HG03571 (cell line): ENCODE measurements around the gene DIO3.

Experiments used
- ATAC-seq: cut with Tn5 transposase; IDR thresholded peaks from one replicate; pipeline ENCODE4 v1.9.1; 2021; ENCODE audit not compliant: unreplicated experiment

The DIO3 gene

DNA sequence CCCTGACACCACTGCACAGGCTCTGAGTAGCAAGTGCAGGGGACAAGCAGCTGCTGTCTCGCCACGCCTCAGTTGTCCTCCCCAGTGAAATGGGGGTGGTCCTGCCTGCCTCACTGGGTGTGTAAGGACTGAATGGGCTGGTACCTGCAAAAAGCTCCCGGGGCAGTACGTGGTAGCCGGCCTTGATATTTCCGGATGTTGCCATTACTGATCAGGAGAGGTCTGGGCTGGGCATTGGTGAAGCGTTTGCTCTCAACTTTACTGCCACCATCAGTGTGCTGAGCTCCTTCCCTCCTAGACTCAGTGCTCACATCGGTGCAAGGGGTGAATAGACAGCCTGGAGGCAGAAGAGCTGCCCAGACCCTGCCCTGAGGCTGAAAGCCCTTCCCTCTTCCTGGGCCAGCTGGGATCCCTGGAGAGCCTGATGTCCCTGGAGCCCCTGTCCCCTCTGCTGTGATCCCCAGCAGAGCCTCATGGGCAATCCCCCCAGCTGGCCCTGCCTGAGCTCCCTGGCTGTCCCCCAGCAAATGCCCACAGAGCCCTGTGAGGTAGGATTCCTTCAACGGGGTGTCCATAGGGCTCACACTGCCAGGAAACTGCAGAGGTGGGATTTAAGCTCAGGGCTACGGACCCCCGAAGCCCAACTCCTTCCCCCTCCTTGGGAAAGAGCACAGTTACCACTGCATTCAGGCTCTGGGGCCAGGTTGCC lies 18.2 kb downstream of the DIO3 start:
- no peak for ATAC-seq

DNA sequence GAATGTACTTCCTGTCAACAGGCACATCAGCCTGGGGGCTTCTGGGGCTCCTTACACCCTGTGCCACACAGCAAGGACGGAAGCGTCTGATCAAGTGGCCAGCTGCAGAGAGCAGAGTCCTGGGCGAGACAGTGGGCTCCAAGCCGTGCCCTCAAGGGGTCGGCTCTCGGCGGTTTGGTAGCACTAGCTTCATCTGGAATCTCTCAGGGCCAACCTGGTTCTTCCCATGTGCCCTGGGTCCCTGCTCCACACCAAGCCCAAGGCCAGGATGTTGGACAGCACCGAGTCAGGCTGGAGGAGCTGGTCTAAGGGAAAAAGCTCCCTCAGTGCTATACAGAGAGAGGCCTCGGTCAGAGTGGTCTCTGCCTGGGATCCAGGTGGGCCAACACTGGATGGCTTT lies 20.5 kb downstream of the DIO3 start:
- no peak for ATAC-seq

DNA sequence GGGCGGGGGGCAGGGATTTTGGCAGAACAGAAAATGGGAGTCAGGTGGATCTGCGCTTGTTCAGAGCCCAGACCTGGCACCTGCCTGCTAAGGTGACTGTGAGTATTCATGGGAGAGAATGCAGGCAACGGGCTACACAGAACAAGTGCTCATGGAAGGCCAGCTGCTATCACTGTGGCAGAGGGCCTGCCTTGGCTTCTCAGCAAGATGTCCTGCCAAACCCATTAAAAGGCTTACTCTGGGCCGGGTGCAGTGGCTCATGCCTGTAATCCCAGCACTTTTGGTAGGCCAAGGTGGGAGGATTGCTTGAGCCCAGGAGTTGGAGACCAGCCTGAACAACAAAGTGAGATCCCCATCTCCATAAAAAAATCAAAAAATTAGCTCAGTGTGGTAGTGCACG lies 21.0 kb downstream of the DIO3 start:
- no peak for ATAC-seq

DNA sequence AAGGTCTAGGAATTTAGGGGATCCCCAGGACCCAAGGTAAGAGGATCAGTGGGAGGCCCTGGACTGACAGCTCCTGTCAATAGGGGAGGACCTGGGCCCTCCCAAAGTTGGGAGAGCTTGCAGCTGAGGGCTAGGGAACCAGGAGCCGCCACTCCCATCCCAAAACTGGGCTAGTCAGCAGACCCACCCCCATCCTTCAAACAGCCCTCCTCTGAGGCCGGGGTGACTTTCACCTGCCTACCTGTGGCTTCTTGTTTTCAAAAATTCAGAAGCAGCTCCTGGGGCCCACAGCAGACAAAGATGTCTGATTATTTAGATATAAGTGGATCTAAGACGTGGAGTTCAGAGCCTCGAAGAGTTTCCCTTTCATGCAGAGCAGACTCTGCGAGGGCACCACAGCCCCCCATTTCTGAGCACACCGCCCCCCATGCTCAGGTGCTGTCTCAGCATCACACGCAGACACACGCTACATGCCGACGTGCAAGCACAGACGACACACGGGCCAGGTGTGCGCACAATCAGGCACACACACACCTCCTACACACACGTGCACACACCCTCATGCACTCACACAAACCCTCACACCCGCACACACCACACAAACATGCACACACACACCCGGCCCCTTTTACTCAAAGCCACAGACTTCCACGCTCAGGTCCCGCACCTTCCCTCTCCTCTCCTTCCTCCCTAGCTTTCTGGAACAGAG lies 21.9 kb downstream of the DIO3 start:
- no peak for ATAC-seq

DNA sequence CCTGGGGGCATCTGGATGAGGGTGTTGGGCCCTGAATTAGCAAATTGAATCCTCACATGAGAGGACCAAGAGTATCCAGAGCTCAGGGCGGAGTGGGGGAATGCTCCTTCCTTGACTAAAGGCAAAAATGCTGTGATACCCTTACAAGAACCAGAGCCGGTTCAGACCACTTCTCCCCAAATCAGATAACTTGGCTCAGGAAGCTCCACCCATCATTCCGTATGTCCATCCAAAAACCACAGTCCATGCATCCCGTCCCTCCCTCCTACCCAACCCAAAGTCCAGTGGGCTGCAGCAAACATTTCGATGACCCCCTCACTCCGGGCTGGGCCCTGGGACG lies 22.4 kb downstream of the DIO3 start:
- ATAC-seq, result no peak

DNA sequence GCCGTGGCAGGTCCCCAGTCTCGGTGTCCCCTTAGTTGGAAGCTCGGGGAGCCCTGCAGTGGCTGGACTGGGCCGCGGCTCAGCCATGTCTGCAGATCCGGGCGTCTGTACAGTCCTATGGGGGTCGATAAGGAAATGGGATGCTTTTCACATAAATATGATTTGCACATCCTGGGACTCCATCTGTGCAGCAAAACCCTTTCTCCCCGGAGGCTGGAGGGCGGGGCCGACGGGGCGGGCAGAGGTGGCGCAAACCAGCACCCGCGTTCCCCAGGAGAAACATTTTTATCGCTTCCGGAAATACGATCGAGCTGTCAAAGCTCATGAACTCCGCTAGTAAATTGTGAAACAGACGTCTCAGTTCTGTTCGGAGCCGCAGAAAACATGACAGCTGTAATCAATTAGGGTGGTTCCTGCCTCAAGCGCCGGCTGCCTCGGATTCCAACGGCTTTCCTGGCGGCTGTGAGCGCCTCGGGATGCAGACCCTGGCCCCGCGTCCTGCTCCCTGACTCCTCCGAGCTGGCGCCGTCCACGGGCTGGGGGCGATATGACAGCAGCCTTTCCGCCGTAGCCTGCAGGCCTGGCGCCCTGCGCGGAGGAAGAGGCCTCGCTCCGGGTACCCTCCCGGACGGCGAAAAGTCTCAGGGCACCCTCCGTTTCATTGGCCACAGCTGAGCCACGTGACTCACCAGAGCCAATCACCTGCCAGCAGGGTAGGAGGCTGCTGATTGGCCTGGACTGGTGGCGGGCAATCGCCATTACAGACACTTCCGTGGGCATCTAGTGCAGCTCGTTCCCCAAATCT lies 23.0 kb downstream of the DIO3 start:
- no peak for ATAC-seq

DNA sequence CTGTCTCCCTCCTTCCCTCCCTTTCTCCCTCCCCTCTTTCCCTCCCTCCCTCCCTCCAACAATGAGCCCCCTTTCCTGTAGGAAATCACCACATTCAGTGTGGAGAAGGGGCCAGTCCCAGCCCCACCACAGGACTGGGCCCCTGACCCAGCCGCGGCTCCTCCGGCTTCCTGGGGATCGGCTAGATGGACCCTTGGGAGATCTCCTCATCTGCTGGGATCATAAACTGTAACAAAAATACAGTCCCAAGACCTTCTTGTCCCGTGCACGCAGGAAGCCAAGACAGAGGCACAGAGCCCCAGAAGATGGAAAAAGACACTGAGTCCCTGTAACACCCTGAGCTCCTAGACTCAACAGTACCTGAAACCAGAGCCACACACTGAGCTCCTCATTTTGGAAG lies 23.9 kb downstream of the DIO3 start:
- no peak for ATAC-seq

DNA sequence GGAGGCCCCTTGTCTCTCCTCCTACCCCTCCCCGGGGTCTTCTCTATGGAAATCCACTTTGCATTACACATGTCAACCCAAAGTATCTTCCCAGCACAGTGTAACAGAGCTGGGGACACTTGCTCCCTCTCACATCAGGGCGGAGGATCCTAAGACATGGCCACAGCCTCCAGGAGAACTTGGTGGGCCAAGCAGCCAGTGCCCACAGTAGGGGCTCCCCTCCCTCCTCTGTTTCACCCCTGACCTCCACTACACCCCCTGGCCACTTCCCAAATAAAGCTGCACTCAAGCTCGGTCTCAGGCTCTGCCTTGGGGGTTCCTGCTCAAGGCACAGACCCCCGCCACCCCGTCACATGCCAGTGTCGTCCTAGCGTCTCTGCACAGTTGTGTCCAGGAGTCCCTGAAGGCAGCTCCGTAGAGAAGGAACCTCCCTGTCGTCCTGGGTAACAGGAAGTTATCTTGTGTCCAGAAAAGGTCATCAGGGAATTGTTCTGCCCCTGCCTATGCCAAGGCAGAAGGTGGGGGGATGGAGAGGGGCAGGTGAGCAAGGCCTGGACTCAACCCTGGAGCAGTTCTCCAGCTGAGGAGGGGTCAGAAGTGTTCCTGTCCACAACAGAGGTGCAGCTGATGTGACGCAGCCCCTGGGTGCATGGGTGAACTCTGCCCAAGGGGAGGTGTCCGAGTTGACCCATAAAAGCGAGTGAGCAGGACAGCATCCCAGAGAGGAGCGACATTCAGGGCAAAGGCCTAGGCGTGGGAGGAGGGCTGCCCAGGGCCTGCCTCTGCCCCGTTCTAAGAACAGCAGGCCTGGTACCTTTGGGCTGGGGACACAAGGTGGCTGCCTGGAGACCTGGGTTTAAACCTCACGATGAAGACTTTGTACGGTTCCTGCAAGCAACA lies 25.5 kb downstream of the DIO3 start:
- ATAC-seq, result no peak

DNA sequence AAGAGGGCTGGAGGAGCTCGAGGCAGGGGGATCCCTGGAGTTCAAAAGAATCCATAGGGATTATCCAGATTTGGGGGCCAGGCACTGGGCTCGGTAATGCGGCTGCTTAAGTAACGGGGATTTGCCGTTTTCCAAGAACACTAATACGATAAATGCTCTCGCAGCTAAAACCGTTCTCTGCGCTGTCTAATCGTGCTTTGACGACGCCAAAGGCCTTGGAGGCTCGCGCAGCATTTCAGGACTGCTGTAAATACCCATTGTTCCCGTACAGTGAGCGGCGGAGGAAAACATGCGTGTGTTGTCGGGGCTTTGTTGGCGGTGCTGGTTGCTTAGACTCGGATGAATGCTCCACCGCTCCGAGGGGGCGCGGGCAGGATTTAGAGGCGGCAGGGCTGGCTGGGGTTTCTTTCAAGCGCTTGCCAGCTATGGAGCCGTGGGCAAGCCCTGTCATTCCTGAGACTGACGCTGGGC lies 26.2 kb downstream of the DIO3 start:
- ATAC-seq, result no peak

DNA sequence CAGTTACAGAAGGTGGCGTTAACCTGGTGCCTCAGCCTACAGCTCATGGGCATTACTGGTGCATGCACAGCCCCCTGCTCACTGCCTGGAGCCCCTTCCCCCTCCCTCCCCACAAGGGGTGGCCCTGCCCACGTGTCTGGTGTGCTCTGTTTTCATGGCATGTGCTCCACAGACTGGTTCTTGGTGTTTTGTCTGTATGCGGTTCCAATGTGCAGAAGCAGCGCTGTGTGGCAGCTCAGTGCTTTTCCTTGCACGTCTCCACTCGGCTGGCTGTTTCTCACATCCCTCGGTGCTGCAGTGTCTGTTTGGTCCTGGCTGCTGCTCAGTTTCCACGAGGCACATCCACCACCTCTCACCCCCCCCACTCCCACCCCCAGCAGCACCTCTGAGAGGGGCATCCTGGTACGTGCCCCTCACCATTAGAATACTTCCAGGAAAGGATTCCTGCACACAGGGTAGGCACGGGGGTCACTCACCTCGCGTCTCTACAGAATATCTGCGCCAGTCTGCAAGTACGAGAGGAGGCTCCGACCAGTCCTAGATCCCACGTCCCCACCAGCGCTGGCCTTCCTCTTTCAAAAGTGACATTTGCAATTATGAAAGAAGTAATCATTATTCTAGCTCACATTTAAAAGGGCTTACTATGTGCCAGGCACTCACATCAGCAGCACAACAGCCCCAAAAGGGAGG lies 27.1 kb downstream of the DIO3 start:
- no peak for ATAC-seq

DNA sequence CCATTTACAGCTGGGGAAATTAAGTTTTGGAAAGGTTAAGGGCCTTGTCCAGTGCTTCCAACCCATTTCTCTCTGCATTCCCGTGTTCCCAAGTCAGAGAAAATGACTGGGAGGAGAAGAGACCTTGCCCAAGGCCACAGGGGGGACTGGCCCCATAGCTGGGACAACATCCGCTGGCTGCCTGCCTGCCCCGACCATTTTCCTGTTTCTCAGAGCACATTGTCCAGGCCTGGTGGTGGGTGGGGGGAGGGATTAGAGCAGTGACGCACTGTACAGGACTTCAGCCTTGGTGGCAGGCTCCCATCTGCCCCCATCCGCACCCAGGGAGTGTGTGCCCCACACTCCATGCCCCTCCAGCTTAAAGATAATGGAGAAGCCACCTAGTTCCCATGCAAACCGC lies 27.7 kb downstream of the DIO3 start:
- ATAC-seq, result no peak

DNA sequence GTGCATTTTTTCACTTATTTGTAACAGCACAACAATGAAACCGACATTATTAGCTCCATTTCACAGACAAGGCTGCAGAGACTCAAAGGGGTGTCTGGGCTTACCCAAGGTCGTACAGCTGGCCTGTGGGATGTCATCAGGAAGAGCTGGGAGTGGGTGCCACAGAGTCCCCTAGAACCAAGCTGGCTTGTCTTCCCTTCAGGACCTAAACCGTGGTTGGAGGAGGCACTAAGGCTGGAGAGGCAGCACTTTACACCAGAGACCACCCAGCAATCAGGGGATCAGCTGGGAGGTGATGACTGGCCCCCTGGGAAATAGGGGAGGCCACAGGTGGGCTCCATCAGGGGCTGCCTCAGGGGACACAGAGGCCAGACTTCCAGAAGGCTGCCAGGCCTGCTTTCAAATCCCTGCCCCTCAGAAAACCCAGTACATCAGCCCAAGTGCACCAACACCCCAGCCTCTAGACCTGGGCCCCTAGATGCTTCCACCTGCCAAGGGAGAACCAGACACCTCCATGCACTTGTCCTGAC lies 28.3 kb downstream of the DIO3 start:
- ATAC-seq, result no peak

DNA sequence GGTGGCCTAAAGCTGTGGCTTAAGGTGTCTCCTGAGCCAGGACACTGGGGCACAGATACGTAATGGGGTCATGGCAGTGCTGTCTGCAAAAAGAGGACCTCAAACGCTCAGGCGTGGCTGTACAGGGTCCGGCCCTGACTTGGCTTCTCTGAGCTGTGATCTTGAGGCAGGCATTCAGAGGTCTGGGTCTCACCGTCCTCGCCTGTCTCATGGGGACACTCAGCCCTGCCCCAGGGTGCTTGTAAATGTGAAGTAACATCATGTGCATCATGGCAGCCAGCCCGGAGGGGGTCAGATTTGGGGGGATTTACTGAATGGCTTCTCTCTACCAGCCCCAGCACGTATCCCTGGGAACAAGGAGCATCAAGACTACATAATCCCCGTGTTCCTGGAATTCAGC lies 28.8 kb downstream of the DIO3 start:
- no peak for ATAC-seq

DNA sequence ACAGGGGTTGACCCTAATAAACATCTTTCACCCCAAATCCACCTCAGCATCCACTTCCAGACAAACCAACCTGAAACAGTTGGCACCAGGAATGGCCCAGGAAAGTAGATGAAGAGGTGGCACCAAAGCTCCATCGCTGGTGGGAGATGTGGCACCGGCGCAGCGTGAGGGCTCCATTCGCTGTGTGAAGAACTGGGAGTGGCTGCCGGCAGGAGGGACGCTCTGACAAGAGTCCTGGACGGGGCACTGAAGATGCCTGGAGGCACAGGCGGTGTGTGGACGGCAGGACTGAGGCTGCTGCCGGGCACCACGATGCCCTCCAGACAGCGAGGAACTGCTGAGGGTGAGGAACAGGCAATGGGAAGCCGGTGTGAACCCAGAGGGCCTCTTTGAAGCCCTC lies 29.3 kb downstream of the DIO3 start:
- no peak for ATAC-seq

DNA sequence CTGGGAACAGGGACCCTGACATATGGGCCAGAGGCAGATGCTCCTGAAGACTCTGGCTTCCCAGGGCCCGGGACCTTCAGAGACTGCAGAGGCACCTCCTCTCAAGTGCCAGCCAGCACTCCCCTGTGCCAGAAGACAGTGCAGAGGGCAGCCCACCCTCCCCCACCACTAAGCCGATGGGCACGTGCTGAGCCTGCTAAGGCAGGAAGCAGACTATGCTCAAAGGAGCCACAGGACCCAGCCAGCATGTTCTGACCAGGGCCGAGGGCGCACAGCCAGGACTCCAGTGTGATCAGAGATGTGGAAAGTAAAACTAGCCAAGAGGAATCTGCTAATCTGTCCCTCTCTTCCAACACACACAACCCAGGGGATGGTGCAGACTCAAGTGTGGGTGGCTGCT lies 29.8 kb downstream of the DIO3 start:
- no peak for ATAC-seq

DNA sequence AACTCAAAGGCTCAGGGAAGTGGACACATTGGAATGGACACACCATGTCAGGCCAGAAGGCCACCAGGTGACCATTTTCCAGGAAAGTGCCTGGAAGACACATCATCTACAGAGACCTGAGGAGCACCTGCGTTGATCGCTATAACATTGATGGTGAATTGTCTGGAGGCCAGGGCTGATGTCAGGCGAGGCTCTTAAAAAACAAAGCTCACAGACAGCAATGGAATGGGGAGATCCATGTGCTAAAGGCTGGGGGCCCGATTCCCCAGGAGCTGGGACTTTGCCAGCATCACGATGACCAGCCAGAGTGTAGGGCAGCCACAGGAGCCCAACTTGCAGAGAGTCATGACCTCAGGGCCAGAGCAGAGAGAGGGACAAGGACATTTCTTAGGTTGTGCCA lies 30.3 kb downstream of the DIO3 start:
- ATAC-seq, result no peak

DNA sequence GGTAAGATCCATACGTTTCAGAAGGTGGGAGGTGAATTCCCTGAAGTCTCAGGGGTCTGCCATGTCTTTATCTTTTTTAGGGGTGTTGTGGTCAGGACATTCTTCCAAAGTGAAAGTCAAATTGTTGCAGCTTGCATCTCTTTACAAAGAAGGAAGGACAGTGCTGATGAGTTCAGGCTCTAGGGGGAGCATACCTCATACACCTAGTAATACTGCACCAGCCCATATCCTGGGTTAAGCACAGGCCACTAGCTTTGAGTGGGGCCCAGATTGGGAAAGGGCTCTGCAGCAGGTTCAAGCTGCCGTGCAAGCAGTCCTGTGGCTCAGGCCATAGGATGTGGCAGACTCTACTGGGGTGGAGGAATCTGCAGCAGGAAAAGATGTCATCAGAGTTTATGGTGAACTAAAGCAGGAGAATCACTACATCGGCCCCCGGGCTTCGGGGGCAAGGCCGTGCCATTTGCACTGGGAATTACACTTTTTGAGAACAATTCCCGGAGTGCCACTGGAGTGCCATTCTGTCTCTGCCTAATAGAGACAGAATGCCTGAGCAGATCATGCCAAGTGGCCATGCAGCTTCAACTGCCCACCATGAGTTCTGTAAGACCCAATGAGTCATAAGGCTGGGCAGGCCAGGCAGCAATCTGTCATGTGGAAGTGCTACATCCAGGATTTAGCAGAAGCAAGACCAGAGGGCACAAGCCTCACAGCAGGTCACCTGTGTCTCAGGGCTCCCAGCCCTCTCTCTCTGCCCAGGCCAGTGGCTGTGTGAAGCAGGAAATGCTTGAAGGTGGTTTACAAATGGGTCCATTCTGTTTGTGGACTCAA lies 32.3 kb downstream of the DIO3 start:
- no peak for ATAC-seq

DNA sequence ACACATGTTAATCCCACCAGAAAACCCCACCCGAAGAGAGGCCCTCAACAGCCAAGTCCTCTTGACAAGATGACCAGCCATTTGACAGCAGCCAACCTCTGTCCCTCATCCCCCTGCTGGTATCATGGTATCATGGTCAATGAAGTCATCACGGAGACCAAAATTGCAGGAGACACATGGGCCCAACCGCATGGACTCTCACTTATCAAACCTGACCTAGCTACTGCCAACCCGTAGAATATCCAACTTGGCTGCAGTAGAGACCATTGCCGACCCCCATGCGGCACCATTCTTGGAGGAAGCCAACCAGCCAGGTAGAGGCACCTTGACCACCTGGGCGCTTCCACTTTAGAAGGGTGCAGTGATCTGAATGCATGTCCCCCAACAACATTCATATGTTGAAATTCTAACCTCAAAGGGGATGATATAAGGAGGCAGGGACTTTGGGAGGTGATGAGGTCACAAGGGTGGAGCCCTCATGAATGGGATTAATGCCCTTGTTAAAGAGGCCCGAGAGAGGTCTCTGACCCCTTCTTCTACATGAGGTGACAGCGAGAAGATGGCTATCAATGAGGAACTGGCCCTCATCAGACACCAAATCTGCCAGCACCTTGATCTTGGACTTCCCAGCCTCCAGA lies 33.3 kb downstream of the DIO3 start:
- ATAC-seq, result no peak

DNA sequence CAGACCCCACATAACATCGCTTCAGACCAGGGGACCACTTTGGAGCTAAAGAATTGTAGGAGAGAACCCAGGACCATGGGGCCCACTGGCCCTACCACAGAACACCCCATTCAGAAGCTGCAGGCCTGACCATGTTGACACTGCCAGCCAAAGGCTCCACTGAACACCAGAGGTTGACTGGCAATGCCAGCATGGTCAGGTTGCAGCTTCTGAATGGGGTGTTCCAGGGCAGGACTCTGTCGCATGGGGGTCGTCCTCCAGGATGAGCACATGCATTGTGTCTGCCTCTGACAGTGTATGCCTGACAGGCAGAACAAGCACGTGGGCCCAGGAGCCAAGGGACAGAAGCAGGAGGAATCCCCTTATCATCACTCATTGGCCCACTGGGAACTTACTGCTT lies 34.1 kb downstream of the DIO3 start:
- no peak for ATAC-seq
